H9 (cell line): ENCODE measurements around the gene ATXN7. TPM values are rescaled to one million over a fixed set of nuclear protein-coding genes. Genes with fewer than 3 reads are reported as not detected.

Source experiments
- DNase-seq: peaks from one replicate; pipeline ENCODE4 v3.0.0-alpha.2; 2017
- H2AFZ ChIP-seq: one replicate; pipeline ENCODE4 v1.6.1; 2013; ENCODE audit warnings: mild to moderate bottlenecking, low read length, control low read depth, moderate library complexity
- H2AK5ac ChIP-seq: 2 replicates; pipeline ENCODE4 v1.6.1; 2013; ENCODE audit warnings: low read length, control low read depth, mixed read lengths; ENCODE audit not compliant: insufficient read length
- H2BK120ac ChIP-seq: one replicate; pipeline ENCODE4 v1.6.1; 2013; ENCODE audit warnings: low read depth, mild to moderate bottlenecking, low read length, control low read depth, inconsistent platforms; ENCODE audit not compliant: poor library complexity, severe bottlenecking
- H2BK12ac ChIP-seq: 2 replicates; pipeline ENCODE4 v1.6.1; 2013; ENCODE audit warnings: low read length, control low read depth, mixed read lengths, low read depth; ENCODE audit not compliant: insufficient read length
- H2BK15ac ChIP-seq: 2 replicates; pipeline ENCODE4 v1.6.1; 2013; ENCODE audit warnings: low read depth, low read length, control low read depth
- H2BK20ac ChIP-seq: one replicate; pipeline ENCODE4 v1.6.1; 2013; ENCODE audit warnings: low read depth, mild to moderate bottlenecking, low read length, control low read depth, inconsistent platforms; ENCODE audit not compliant: poor library complexity, severe bottlenecking
- H2BK5ac ChIP-seq: 2 replicates; pipeline ENCODE4 v1.6.1; 2013; ENCODE audit warnings: low read length, control low read depth, mixed read lengths; ENCODE audit not compliant: insufficient read length
- H3K14ac ChIP-seq: 2 replicates; pipeline ENCODE4 v1.6.1; 2013; ENCODE audit warnings: low read length, control low read depth; ENCODE audit not compliant: insufficient read depth
- H3K18ac ChIP-seq: 2 replicates; pipeline ENCODE4 v1.6.1; 2013; ENCODE audit warnings: low read depth, mild to moderate bottlenecking, mixed read lengths, low read length, control low read depth; ENCODE audit not compliant: insufficient read length
- H3K23ac ChIP-seq: 2 replicates; pipeline ENCODE4 v1.6.1; 2013; ENCODE audit warnings: low read length, control low read depth, mixed read lengths, low read depth; ENCODE audit not compliant: insufficient read length
- H3K23me2 ChIP-seq: 2 replicates; pipeline ENCODE4 v1.6.1; 2013; ENCODE audit warnings: low read depth, mild to moderate bottlenecking, mixed read lengths, low read length, control low read depth; ENCODE audit not compliant: insufficient read length, poor library complexity, severe bottlenecking
- H3K27ac ChIP-seq: 2 replicates; pipeline ENCODE4 v1.5.1; 2013; ENCODE audit warnings: low read length, control low read depth, mixed read lengths, low read depth; ENCODE audit not compliant: insufficient read length
- H3K27me3 ChIP-seq: 2 replicates; pipeline ENCODE4 v1.6.1; 2013; ENCODE audit warnings: low read length, control low read depth, inconsistent platforms; ENCODE audit not compliant: insufficient read depth
- H3K4ac ChIP-seq: 2 replicates; pipeline ENCODE4 v1.6.1; 2013; ENCODE audit warnings: low read depth, mild to moderate bottlenecking, control low read depth, inconsistent platforms, low read length, moderate library complexity
- H3K4me1 ChIP-seq: 2 replicates; pipeline ENCODE4 v1.6.1; 2013; ENCODE audit warnings: low read length, control low read depth, inconsistent platforms; ENCODE audit not compliant: insufficient read depth
- H3K4me2 ChIP-seq: 2 replicates; pipeline ENCODE4 v1.6.1; 2013; ENCODE audit warnings: low read length, control low read depth, mixed read lengths; ENCODE audit not compliant: insufficient read length, insufficient read depth
- H3K56ac ChIP-seq: 2 replicates; pipeline ENCODE4 v1.6.1; 2013; ENCODE audit warnings: low read depth, mild to moderate bottlenecking, mixed read lengths, low read length, control low read depth; ENCODE audit not compliant: insufficient read length
- H3K79me1 ChIP-seq: 2 replicates; pipeline ENCODE4 v1.6.1; 2013; ENCODE audit warnings: low read depth, mild to moderate bottlenecking, moderate library complexity, low read length, control low read depth, inconsistent platforms; ENCODE audit not compliant: insufficient read depth, poor library complexity, severe bottlenecking
- H3K79me2 ChIP-seq: 2 replicates; pipeline ENCODE4 v1.6.1; 2013; ENCODE audit warnings: low read length, control low read depth, inconsistent platforms; ENCODE audit not compliant: insufficient read depth
- H3K9ac ChIP-seq: 2 replicates; pipeline ENCODE4 v1.6.1; 2013; ENCODE audit warnings: low read length, control low read depth, mixed read lengths; ENCODE audit not compliant: insufficient read length; ENCODE audit errors: extremely low read depth
- H3K9me3 ChIP-seq: one replicate; pipeline ENCODE4 v1.6.1; 2013; ENCODE audit warnings: low read depth, low read length, inconsistent platforms; ENCODE audit not compliant: control insufficient read depth
- H3T11ph ChIP-seq: one replicate; pipeline ENCODE4 v1.6.1; 2013; ENCODE audit warnings: mild to moderate bottlenecking, low read length, control low read depth, inconsistent platforms
- H4K20me1 ChIP-seq: one replicate; pipeline ENCODE4 v1.6.1; 2013; ENCODE audit not compliant: control insufficient read depth, insufficient read length, insufficient read depth
- H4K5ac ChIP-seq: 2 replicates; pipeline ENCODE4 v1.6.1; 2013; ENCODE audit warnings: low read depth, mild to moderate bottlenecking, mixed read lengths, low read length, control low read depth; ENCODE audit not compliant: insufficient read length
- H4K8ac ChIP-seq: replicated peaks from 2 replicates; pipeline ENCODE4 v1.6.1; 2013; ENCODE audit warnings: low read length, control low read depth, mixed read lengths, low read depth; ENCODE audit not compliant: insufficient read length
- H4K91ac ChIP-seq: 2 replicates; pipeline ENCODE4 v1.6.1; 2013; ENCODE audit warnings: low read depth, mild to moderate bottlenecking, moderate library complexity, mixed read lengths, low read length, control low read depth; ENCODE audit not compliant: insufficient read length
- H3K27ac Mint-ChIP-seq, 3 experiments: 2 replicates in 2 of 3; 3 replicates in 1 of 3; pipeline ENCODE4 v1.8.0; 2020 to 2021; ENCODE audit warnings: mixed read lengths in 3 of 3, mild to moderate bottlenecking in 1 of 3, moderate library complexity in 1 of 3
- H3K27me3 Mint-ChIP-seq: 2 replicates; pipeline ENCODE4 v1.8.0; 2021; ENCODE audit warnings: low read depth, mild to moderate bottlenecking, moderate library complexity, mixed read lengths
- H3K36me3 Mint-ChIP-seq, 3 experiments: 2 replicates in 2 of 3; 3 replicates in 1 of 3; pipeline ENCODE4 v1.8.0; 2020 to 2021; ENCODE audit warnings: low read depth in 3 of 3, mixed read lengths in 3 of 3; ENCODE audit not compliant: insufficient read depth in 1 of 3
- H3K4me1 Mint-ChIP-seq, 2 experiments: 2 replicates each; pipeline ENCODE4 v1.8.0; 2020; ENCODE audit warnings: mixed read lengths in 2 of 2
- H3K4me3 Mint-ChIP-seq, 2 experiments: 2 replicates in 1 of 2; 3 replicates in 1 of 2; pipeline ENCODE4 v1.8.0; 2020 to 2021; ENCODE audit warnings: mild to moderate bottlenecking in 2 of 2, mixed read lengths in 2 of 2, moderate library complexity in 1 of 2
- H3K9me3 Mint-ChIP-seq, 2 experiments: 2 replicates in 1 of 2; 3 replicates in 1 of 2; pipeline ENCODE4 v1.8.0; 2020; ENCODE audit warnings: mild to moderate bottlenecking in 2 of 2, mixed read lengths in 2 of 2, moderate library complexity in 1 of 2
- whole genome bisulfite sequencing: extraction: QIAGEN DNeasy Blood & Tissue Kit; methylation state at CpG from one replicate; pipeline ENCODE4 v1.1.7; 2013; ENCODE audit warnings: missing lambda C conversion rate, low lambda C conversion rate, mixed read lengths; ENCODE audit not compliant: insufficient read length; ENCODE audit errors: extremely low coverage; 5-methylcytosine and 5-hydroxymethylcytosine counted together
- total RNA-seq: library from RNA; stranded (reverse); gene quantifications from 2 replicates; pipeline ENCODE4 v1.2.1, GENCODE V29; 2021
- TF ChIP-seq, protein P1 (sequence below): fragments of 200-600 bp; sonication (generic); conservative IDR thresholded peaks from 3 replicates; pipeline ENCODE4 v1.8.0; 2021; ENCODE audit warnings: antibody characterized with exemption, mild to moderate bottlenecking

Gene ATXN7
- total RNA-seq, 1 experiment from 2014 or later: 21.5 TPM

- H3K27me3 Mint-ChIP-seq: no peaks in the 10 kb centered on the region
- no peaks in the 10 kb centered on the region for H3K23me2 ChIP-seq
- H3K79me2 ChIP-seq: no peaks in the 10 kb centered on the region; the same call in 1 of the 2 replicates
- no peak overlapping the region for H3K23ac ChIP-seq
- peak overlapping the region in 1 of 3 experiments; percentile 55; a peak in 2 of 7 replicates for H3K27ac Mint-ChIP-seq
- no peaks in the 10 kb centered on the region for H3K9me3 Mint-ChIP-seq
- peaks cover 4% of the 10 kb centered on the region for H3K4me1 ChIP-seq
- no peaks in the 10 kb centered on the region for H3K9me3 ChIP-seq
- H3K4me3 Mint-ChIP-seq: no peak overlapping the region
- H2BK120ac ChIP-seq: no peak overlapping the region
- no peak overlapping the region for H3K4ac ChIP-seq
- no peak overlapping the region for H2AK5ac ChIP-seq
- no peak overlapping the region for H3K9ac ChIP-seq
- H3K27ac ChIP-seq: no peak overlapping the region
- H3K79me1 ChIP-seq: peaks cover 2% of the 10 kb centered on the region
- no CpG with 5 or more reads among the region's 1 CpG for WGBS
- H4K5ac ChIP-seq: no peak overlapping the region
- TF ChIP-seq, protein P1, sequence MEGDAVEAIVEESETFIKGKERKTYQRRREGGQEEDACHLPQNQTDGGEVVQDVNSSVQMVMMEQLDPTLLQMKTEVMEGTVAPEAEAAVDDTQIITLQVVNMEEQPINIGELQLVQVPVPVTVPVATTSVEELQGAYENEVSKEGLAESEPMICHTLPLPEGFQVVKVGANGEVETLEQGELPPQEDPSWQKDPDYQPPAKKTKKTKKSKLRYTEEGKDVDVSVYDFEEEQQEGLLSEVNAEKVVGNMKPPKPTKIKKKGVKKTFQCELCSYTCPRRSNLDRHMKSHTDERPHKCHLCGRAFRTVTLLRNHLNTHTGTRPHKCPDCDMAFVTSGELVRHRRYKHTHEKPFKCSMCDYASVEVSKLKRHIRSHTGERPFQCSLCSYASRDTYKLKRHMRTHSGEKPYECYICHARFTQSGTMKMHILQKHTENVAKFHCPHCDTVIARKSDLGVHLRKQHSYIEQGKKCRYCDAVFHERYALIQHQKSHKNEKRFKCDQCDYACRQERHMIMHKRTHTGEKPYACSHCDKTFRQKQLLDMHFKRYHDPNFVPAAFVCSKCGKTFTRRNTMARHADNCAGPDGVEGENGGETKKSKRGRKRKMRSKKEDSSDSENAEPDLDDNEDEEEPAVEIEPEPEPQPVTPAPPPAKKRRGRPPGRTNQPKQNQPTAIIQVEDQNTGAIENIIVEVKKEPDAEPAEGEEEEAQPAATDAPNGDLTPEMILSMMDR: no peak
- H2AFZ ChIP-seq: no peak overlapping the region
- no peak overlapping the region for H2BK12ac ChIP-seq
- H2BK15ac ChIP-seq: no peak overlapping the region
- H4K8ac ChIP-seq: no peak overlapping the region
- H4K91ac ChIP-seq: no peak overlapping the region
- no peaks in the 10 kb centered on the region for H4K20me1 ChIP-seq
- H3K27me3 ChIP-seq: no peaks in the 10 kb centered on the region
- H3K4me2 ChIP-seq: no peak overlapping the region
- no peak for DNase-seq
- H3K14ac ChIP-seq: no peak overlapping the region
- H3K56ac ChIP-seq: no peak overlapping the region
- H2BK20ac ChIP-seq: no peak overlapping the region
- H3K18ac ChIP-seq: no peak overlapping the region
- peaks cover 28 to 49% of the 10 kb centered on the region in 2 experiments for H3K4me1 Mint-ChIP-seq
- H2BK5ac ChIP-seq: no peak overlapping the region
- H3T11ph ChIP-seq: no peak overlapping the region
- H3K36me3 Mint-ChIP-seq: peaks cover 0 to 7% (median 5%) of the 10 kb centered on the region in 3 experiments; a peak in 3 of 7 replicates
These were observed 88.0 kb downstream of the ATXN7 start for GRCh38 chr3:63951492-63952247.
